Esophagus muscularis mucosa (tissue), 3 donors: ENCODE measurements around the gene KRTAP6-1.

Source experiments
- EP300 ChIP-seq: sonication (generic); formaldehyde crosslinking; IDR thresholded peaks from one replicate; pipeline ENCODE4 v1.6.1; 2017; ENCODE audit warnings: antibody characterized with exemption
- TF ChIP-seq, protein P1 (sequence below), 3 experiments: fragments of 200-600 bp in 2 of 3; fragments of 450-650 bp in 1 of 3; sonication (generic) in 2 of 3; IDR thresholded peaks; one replicate each; pipeline ENCODE4 v1.5.1; 2017 to 2019; ENCODE audit warnings: antibody characterized with exemption in 3 of 3, mild to moderate bottlenecking in 2 of 3, moderate library complexity in 1 of 3

DNA sequence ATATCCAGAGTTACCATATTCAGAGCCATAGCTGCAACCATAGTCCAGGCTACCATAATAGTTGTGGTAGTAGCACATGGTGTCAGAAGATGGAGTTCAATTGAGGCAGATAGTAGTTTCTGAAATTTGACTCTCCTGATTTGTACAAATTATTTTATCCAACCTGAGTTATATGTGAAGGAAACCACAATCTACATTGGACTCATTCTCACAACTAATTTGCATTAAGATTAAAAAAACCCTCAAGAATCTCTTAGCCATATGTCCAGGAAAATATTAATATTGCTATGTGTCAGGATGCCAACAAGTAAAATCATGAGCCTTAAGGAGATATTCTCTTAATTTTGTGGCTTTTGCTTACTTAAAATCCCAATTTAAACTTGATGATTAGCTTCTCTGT, 23.4 kb downstream of the KRTAP6-1 start, which contains the start of gene KRTAP22-2:
- TF ChIP-seq, protein P1, sequence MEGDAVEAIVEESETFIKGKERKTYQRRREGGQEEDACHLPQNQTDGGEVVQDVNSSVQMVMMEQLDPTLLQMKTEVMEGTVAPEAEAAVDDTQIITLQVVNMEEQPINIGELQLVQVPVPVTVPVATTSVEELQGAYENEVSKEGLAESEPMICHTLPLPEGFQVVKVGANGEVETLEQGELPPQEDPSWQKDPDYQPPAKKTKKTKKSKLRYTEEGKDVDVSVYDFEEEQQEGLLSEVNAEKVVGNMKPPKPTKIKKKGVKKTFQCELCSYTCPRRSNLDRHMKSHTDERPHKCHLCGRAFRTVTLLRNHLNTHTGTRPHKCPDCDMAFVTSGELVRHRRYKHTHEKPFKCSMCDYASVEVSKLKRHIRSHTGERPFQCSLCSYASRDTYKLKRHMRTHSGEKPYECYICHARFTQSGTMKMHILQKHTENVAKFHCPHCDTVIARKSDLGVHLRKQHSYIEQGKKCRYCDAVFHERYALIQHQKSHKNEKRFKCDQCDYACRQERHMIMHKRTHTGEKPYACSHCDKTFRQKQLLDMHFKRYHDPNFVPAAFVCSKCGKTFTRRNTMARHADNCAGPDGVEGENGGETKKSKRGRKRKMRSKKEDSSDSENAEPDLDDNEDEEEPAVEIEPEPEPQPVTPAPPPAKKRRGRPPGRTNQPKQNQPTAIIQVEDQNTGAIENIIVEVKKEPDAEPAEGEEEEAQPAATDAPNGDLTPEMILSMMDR (IDR thresholded peaks at IDR 0.05), result no peak
- no peak for TF ChIP-seq EP300
